Measurements from ENCODE around the gene AKNA.

DNA sequence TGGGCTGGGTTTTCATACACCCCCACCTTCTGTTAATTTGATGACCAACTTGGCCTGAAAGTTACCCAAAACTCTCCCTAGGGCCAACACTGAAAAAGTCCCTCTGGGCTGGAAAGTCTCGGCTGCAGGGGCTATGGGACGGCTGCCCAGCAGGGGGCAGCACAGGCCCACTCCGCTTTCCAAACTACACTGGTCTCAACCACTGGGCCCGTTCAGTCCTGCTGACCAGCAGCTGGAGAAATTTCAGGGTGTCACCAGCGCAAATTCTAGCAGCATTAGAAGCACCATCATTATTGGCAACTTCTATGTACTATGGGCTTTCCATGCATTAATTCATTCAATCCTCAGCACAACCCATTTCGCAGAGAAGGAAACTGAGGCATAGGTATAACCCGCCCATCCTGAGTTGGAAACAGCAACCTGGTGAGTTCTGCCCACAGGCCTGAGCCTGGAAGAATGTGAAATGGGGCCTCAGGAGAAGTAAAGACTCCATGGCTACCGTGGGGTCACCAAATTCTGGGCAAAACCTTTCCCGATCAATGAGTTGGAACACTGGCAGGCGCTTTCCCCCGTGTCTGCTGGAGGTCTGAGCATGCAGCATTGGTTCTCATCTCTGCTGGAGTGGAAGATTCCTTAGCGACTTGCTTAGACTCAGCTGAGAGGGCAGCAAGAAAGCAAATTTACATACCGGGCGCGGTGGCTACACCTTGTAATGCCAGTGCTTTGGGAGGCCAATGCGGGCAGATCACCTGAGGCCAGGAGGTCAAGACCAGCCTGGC lies 48.5 kb downstream of the AKNA start:
- TF ChIP-seq HOXA7 (CRISPR knock-in tag; IDR thresholded peaks at IDR 0.05), result no peak
- TF ChIP-seq EP300 (IDR thresholded peaks at IDR 0.05), result no peak
- TF ChIP-seq, protein P1, sequence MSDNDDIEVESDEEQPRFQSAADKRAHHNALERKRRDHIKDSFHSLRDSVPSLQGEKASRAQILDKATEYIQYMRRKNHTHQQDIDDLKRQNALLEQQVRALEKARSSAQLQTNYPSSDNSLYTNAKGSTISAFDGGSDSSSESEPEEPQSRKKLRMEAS (IDR thresholded peaks at IDR 0.05), result no peak
- no peak for TF ChIP-seq POLR2A (IDR thresholded peaks at IDR 0.05; ENCODE audit: low read length)
- no peak for TF ChIP-seq TFCP2L1 (CRISPR knock-in tag; IDR thresholded peaks at IDR 0.05)
- no peak for TF ChIP-seq CEBPB (IDR thresholded peaks at IDR 0.05)
